GM18520 (cell line): ENCODE results near the gene LBHD1.
A peak's percentile ranks its signal among the peaks of the same experiment; 100 is the strongest.
"Not testable (repeated sequence)": the region's sequence is repeated elsewhere in the genome, so short reads cannot be mapped to it uniquely, and the experiment has no call there.

Experiments used
- ATAC-seq: cut with Tn5 transposase; IDR thresholded peaks from one replicate; pipeline ENCODE4 v1.9.1; 2021; ENCODE audit not compliant: unreplicated experiment

Gene LBHD1

DNA sequence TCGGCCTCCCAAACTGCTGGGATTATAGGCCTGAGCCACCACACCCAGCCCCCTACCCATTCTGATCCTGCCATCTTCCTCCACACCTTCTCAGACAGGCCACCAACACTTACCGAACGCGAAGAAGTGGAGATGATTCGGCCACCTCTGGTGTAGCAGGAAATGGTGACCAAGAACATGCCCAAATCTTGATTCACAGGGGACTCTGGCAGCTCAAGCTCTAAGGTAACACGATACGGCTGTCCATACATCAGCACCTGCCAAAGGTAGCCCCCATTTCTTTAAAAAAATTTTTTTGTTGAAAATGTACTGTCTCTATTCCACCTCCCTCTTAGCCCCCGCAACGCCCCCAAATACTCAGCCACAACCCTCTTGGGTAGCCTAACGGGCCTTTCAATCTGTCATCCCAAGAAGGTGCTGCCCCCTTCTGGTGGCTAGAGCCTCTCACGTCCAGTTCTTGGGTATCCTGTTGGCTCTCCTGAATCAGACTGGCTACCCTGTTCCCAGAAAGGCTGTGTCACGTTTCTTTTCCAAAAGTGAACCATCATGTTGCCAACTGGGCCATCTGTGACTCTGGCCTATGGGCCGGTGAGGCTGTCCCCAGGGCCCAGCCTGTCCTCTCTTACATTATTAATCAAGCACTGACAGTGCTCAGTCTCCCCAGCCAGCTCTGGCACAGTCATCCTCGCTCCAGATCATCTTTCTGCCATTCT lies 22.5 kb upstream of the LBHD1 start:
- no peak for ATAC-seq

DNA sequence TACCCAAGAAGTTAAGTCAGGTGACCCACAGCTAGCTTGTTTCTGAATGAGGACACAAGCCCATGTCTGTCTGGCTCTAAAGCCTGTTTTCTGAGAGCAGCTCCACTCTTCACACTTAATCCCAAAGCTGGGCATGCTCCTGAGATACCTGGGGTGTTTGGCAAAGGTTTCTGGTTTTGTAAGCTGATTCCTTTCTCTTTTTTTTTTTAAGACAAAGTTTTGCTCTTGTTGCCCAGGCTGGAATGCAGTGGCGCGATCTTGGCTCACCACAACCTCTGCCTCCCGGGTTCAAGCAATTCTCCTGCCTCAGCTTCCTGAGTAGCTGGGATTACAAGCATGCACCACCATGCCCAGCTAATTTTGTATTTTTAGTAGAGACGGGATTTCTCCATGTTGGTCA lies 21.6 kb upstream of the LBHD1 start:
- ATAC-seq: not testable (repeated sequence)

- ATAC-seq: no peak
These were observed 17.5 kb upstream of the LBHD1 start, which contains the start of gene LRRN4CL for GRCh38 chr11:62689421-62690183. LRRN4CL (minus strand) TSS chr11:62689530; CDS start chr11:62688508, 1,022 bp downstream.

DNA sequence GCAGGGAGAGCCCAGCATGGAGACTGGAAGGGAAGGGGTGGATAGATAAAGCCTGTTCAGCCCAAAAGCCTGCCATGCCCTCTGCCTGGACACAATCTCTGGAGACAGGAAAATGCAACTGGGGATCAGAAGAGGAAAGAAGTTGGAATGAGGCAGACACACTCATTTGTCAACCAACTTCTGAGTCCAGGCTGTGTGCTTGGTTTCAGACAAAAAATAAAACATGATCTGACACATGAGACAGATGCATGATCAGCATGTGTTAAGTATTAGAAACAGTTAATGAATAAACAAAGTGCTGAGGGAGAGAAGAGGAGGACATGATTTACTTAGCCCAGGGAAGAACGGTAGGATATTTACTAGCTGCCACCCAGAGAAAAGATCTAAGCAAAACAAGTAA lies 16.4 kb upstream of the LBHD1 start:
- ATAC-seq: no peak

GRCh38 chr11:62687508-62688396 lies 15.7 kb upstream of the LBHD1 start:
- no peak for ATAC-seq

GRCh38 chr11:62682518-62682917 lies 10.5 kb upstream of the LBHD1 start:
- no peak for ATAC-seq

DNA sequence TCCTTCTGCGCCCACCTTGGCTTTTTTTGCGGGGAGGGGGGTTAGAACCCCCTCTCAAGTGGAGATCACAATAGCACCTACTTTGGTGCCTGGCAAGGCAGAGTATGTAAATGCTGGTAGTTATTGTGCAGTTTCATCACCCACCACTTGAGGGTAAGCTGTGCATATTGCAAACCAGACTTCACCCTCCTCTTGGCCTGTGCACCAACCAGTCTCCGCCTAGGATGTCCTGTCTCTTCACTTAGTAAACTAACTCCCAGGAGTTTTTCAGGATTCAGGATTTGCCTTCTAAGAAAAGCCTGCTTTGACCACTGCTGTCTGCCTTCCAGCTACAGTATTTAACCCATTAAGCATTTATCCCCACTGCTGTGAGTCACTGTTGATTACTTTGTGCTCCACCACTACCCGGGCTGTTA lies 8.8 kb upstream of the LBHD1 start:
- peak; percentile 48 for ATAC-seq

DNA sequence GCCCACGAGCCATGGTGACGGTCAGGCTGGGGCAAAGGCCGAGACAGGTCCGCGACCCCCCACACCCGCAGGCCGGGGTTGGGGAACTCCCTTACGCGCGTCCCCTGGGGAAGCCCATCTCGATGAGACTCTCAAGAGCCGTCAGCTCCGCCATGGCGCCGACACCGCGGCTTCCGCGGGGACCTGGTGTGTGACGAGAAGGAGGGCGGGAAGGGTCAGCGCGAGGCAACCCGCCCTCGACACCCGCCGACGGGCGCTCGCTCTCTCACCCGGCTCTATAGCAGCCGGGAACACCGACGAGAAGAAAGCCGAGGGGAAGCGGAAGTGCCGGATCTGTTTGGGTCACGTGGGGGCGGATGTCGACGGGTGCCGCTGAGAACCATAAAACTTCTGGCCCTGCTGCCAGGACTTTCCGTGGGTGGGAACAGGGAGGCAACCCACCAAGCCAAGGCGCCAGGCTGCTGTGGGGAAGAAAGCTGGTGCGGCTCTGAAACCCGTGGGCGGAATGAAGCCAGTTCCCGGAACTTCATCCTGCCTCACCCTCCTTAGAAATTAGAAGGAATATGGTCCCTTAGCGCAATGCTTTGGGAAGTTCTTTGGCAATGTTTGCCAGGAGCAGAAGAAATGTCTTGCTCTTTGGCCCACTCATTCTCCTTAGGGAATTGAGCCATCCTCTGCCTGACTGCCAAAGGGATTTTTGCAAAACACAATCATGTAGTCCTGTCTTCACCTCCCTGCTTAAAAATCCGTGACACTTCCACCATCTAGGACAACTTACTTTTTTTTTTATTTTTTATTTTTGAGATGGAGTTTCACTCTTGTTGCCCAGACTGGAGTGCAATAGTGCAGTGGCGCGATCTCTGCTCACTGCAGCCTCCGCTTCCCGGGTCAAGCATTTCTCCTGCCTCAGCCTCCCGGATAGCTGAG lies 7.0 kb upstream of the LBHD1 start, which contains the start of gene UBXN1:
Gene UBXN1, minus strand, starts transcription at position 304 of the 927 bp plus-strand sequence. Its CDS starts 150 bp downstream, at position 154.
- no peak for ATAC-seq

DNA sequence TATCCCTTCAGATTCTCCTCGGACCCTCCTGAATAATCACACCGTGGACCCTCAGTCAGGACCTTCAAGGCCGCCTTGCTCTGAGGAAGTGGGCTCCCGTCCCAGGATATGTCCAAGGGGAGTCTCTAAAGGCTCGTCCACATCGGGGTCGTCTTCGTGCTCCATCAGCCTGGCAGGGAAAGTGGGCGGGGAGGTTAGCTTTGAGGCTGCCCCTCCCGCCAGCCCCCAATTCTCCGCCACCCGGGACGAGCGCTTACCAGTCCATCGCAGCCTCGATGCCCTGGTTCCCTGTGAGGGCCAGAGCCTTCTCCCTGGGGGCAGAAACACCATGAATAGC lies 6.3 kb upstream of the LBHD1 start:
- ATAC-seq: no peak

GRCh38 chr11:62677714-62678113 lies 5.6 kb upstream of the LBHD1 start:
- ATAC-seq: no peak

DNA sequence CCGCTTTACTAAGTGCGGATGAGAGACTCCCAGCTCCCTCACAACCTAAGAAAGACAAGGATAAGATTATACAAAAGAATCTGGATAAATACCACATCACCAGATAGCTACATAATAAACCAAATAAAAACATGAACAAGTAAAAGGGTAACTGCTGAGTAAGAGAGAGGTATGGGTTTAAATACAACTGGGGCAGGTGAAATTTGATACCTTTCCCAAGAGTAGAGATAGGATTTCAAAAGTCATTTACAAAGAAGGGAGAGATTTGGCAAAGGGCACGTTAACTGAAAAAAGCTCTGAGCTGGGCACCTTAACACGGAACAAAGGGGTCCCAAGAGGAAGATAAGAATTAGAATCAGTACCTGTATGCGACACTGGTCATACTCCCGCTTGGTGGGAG lies 5.1 kb upstream of the LBHD1 start:
- no peak for ATAC-seq

- ATAC-seq: no peak
These were observed 4.6 kb upstream of the LBHD1 start for GRCh38 chr11:62676698-62677097.

- ATAC-seq: not testable (repeated sequence)
These were observed 3.3 kb upstream of the LBHD1 start for GRCh38 chr11:62675415-62675814.

GRCh38 chr11:62673196-62673525 lies 1.1 kb upstream of the LBHD1 start:
- ATAC-seq: no peak

- no peak for ATAC-seq
These were observed 845 bp downstream of the LBHD1 start for GRCh38 chr11:62671236-62671607.

DNA sequence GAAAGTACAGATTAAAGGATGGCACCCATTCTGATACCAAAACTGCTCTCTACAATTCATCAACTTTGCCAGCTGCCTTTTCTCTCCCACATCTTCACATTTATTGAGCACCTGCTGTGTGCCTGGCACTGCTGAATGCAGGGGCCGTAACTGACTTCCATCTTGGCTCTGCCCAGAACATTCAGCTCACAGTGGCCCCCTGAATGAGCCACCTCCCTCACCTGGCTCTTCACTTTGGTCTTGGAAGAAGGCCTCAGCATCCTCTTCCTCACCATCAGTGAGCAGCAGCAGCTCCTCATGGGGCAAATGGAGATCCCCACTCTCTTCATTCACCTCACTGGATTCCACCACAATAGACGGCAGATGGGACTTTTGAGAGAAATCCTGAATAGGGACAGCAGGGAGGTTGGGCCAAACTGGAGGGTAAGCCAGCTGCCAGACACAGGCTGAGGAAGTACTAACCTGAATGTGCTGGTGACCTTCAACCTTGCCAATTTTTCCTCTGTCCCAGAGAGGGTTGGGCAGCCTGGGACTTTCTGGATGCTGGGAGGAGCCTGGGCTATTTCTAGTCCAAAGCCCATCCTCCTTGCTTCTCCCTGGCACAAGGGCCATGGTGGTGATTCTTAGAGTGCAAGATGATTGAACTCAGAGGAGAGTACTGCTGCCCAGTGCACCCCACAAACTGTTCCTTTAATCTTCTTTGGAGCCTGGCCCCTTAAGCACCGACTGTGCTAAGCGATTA lies 2.5 kb downstream of the LBHD1 start:
- ATAC-seq: no peak

GRCh38 chr11:62667460-62667859 lies 4.6 kb downstream of the LBHD1 start:
- no peak for ATAC-seq

GRCh38 chr11:62666259-62666926 lies 5.7 kb downstream of the LBHD1 start:
- ATAC-seq: no peak

GRCh38 chr11:62665599-62666258 lies 6.3 kb downstream of the LBHD1 start:
- ATAC-seq: peak; percentile 5
